Astrocyte of the cerebellum (primary cell): ENCODE data around the gene PLOD2.
"Not testable (repeated sequence)": the region's sequence is repeated elsewhere in the genome, so short reads cannot be mapped to it uniquely, and the experiment has no call there.

Experiments
- DNase-seq: peaks from one replicate; pipeline ENCODE4 v3.0.0-alpha.2; 2011; ENCODE audit warnings: low read depth
- H3K4me3 ChIP-seq: 2 replicates; pipeline ENCODE4 v1.5.1; 2011; ENCODE audit warnings: mild to moderate bottlenecking, low read depth, low read length, moderate library complexity
- in situ Hi-C: cut with HindIII; loops from 2 replicates; pipeline ENCODE4 v1.10.0; 2017; ENCODE audit warnings: low sequenced_read_pairs
- TF ChIP-seq, protein P1 (sequence below): IDR thresholded peaks from 2 replicates; pipeline ENCODE4 v1.5.1; 2012; ENCODE audit warnings: low read length, low read depth, moderate library complexity, mild to moderate bottlenecking; ENCODE audit errors: missing control alignments

PLOD2 gene

DNA sequence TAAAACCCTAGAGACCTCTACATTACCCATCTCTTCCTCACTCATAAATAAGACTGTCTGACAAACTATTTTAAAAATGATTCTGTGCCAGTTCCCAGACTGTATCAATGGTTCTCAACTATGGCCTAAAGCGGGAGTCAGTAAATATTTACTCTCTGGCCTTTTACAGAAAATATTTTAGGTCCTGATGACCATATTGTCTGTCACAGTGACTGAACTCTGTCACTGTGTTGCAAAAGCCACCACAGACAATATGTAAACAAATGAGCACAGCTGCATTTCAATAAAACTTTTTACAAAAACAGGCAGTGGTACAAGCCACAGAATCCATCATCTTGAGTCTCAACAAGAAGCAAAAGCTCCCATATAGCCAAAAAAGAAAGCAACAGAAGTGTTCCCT, 45.4 kb downstream of the PLOD2 start:
- no peak for DNase-seq
- TF ChIP-seq, protein P1, sequence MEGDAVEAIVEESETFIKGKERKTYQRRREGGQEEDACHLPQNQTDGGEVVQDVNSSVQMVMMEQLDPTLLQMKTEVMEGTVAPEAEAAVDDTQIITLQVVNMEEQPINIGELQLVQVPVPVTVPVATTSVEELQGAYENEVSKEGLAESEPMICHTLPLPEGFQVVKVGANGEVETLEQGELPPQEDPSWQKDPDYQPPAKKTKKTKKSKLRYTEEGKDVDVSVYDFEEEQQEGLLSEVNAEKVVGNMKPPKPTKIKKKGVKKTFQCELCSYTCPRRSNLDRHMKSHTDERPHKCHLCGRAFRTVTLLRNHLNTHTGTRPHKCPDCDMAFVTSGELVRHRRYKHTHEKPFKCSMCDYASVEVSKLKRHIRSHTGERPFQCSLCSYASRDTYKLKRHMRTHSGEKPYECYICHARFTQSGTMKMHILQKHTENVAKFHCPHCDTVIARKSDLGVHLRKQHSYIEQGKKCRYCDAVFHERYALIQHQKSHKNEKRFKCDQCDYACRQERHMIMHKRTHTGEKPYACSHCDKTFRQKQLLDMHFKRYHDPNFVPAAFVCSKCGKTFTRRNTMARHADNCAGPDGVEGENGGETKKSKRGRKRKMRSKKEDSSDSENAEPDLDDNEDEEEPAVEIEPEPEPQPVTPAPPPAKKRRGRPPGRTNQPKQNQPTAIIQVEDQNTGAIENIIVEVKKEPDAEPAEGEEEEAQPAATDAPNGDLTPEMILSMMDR: no peak
- no peak overlapping the region for H3K4me3 ChIP-seq
- in situ Hi-C loops: no loop called here

- in situ Hi-C loops, H3K4me3 ChIP-seq: not testable (repeated sequence)
These were observed 47.2 kb downstream of the PLOD2 start for GRCh38 chr3:146113804-146114203.

DNA sequence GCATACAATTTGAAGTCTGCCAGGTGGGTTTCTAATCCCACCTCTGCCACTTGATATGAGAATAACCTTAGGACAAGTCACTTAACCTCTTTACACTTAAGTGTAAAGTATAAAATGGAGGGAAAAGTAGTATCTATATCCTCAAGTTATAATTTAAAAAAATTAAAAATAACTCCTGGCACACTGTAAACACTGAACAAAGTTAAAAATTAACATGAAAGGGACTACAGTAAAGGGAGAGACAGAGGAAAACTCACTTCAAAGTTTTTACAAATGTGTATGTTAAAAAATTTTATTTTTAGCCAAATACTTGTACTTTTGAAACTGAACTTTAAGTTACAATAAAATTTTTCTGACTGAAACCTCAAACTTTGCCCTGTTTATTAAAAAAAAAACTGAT, 49.6 kb downstream of the PLOD2 start:
- in situ Hi-C loops: no loop called here

More at GRCh38 chr3:146113804-146114203, 47.2 kb downstream of the PLOD2 start:
- DNase-seq: not testable (repeated sequence)

DNA sequence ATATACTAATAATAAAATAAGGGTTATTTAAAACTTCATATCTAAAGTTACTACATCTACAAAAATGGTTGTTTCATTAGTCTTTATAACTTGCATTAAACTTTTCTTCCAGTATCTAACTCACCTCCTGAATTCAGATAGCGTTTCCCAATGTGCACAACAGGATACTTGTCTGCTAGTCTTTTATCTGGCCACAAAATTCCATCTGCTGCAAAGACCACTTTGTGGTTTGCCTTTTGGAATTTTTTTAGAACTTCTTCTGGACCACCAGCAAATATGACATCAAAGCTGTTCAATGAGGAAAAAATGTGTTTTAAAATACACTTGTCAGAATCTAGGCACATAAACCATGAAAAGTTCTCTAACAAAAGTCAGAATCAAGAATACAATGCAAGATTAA, 50.8 kb downstream of the PLOD2 start:
- in situ Hi-C loops: no loop called here
- peak; percentile 76 for DNase-seq
- TF ChIP-seq, protein P1: no peak
- H3K4me3 ChIP-seq: no peak overlapping the region

More for the DNA sequence above, 49.6 kb downstream of the PLOD2 start:
- TF ChIP-seq, protein P1: no peak
- no peak for DNase-seq
- no peak overlapping the region for H3K4me3 ChIP-seq

DNA sequence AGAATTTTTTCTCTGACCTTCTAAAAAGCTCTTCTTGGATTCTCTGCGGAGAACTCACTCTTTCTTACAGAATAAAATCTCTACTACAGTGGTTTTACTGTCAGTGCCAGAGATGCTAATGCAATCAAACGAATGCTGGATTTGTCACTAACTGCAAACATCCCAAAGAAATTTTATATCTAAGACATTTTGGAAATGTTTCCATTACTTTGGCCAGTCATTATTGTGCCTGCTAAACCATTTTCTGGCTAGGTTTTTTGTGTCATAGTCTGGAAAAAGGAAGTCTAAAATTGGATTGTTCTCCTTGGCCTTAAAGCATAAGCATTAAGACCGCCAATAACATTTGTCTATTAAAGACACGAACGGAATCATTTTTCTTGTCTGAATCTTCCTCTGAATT, 54.0 kb downstream of the PLOD2 start:
- no peak overlapping the region for H3K4me3 ChIP-seq
- DNase-seq: no peak
- TF ChIP-seq, protein P1: no peak
- in situ Hi-C loops: no loop called here

DNA sequence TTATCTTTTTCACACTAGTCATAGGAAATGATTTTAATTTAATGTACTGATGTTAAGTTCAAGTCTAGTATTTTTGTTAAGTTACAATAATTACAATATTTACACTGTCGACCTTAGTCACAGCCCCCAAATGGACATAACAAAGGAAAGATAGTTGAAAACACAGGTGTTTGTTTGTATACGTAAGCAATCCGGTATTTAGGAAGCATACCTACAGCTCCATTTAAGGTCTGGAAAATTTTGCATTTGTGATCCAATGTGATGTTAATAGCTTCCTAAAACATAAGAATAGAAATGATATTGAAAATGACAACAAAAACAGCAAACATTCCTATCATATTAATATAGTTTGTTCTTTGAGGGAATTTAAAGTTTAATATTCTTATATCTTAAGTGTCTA, 56.9 kb downstream of the PLOD2 start:
- DNase-seq: no peak
- no peak overlapping the region for H3K4me3 ChIP-seq
- TF ChIP-seq, protein P1: no peak
- in situ Hi-C loops: no loop called here

GRCh38 chr3:146102885-146103284, 58.1 kb downstream of the PLOD2 start:
- no peak for DNase-seq
- in situ Hi-C loops: no loop called here

More at GRCh38 chr3:146102885-146103284, 58.1 kb downstream of the PLOD2 start:
- TF ChIP-seq, protein P1: no peak
- H3K4me3 ChIP-seq: no peak overlapping the region
